HL-60 (cell line): ENCODE results near the gene PRICKLE4.

Source experiments
- CTCF ChIP-seq: IDR thresholded peaks from one replicate; pipeline ENCODE4 v1.5.1; 2011; ENCODE audit warnings: low read length, control low read depth, inconsistent platforms; ENCODE audit not compliant: insufficient read depth
- POLR2AphosphoS5 ChIP-seq: IDR thresholded peaks from 2 replicates; pipeline ENCODE4 v1.6.1; 2012; ENCODE audit warnings: low read depth

- TF ChIP-seq CTCF (no peak), POLR2AphosphoS5 (no peak)
Measured at GRCh38 chr6:41757271-41757670, 23.3 kb upstream of the PRICKLE4 start.
